ENCODE data around the gene MUC5AC. TPM values are rescaled to one million over a fixed set of nuclear protein-coding genes. Genes with fewer than 3 reads are reported as not detected.
"Not testable (repeated sequence)": the region's sequence is repeated elsewhere in the genome, so short reads cannot be mapped to it uniquely, and the experiment has no call there.

The MUC5AC gene
- total and polyA plus RNA-seq, 7 experiments from 2014 or later, result not detected

DNA sequence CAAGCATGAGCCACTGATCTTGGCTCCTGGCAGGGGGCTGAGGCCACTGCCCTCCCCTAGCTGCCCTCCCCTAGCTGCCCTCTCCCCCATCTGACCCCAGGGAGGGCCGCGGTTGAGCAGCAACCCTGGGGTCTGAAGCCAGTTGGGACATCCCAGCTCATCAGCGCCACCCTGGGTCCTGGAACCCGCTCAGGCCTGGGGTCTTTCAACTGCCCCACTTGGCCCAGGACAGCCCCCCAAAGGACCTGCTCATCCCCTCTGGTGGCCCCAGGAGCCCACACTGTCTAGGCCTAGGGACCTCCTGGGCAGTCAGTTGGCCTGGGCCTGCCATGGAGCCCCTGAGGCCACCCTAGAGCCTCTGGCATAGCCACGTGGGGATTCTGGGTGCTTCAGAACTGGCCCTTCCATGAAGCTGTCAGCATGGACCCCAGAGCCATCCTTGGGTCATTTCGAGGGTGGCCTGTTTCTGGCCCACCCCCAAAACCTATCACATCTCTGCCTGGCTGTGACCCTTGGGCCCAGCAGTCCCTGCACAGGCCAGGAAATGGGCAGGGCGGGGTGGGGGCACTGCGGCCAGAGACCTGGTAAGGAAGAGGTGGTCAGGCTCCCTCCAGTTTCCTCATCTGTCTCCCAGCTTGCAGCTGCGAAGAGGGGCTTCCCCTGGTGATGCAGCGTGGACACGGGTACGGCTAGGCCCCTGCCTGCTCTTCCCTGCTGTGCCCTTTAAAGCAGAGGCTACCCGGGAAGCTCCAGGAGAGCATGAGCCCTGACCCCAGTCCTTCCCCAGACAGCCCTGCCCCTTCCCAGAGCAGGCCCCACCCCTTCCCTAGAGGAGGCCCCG is 45.2 kb upstream of the MUC5AC start:
- Histone ChIP-seq H3K4me3 (ENCODE audit: low read length) (no peak overlapping the region), H3K4me1 (ENCODE audit: control insufficient read depth in 2 of 2, insufficient read depth in 2 of 2, low read length in 2 of 2) (no peaks in the 10 kb centered on the region), H3K27me3 (ENCODE audit: control insufficient read depth in 2 of 2, insufficient read depth in 2 of 2, low read length in 2 of 2) (no peaks in the 10 kb centered on the region), H3K27ac (ENCODE audit: low read depth, low read length) (no peak overlapping the region), H3K9me3 (ENCODE audit: control insufficient read depth in 2 of 3, low read length in 3 of 3) (no peaks in the 10 kb centered on the region), H3K36me3 (ENCODE audit: control insufficient read depth in 2 of 3, insufficient read depth in 3 of 3, low read length in 3 of 3) (no peaks in the 10 kb centered on the region)
- H3K27ac Mint-ChIP-seq, result no peak overlapping the region
- ATAC-seq (no peak), DNase-seq (no peak)
- no peaks in the 10 kb centered on the region for H3K36me3 Mint-ChIP-seq
- no peaks in the 10 kb centered on the region for H3K27me3 Mint-ChIP-seq
- ChIA-PET CTCF (no interaction called here), POLR2A (no interaction called here)
- intact Hi-C loops (cut with micrococcal nuclease), result loop anchor here in 1 of 2 donors (10.0 kb wide), 1 partner anchor 402 kb away; no protein-coding TSS in a partner anchor
- H3K4me3 Mint-ChIP-seq, result no peak overlapping the region
- H3K4me1 Mint-ChIP-seq, result peaks cover 0 to 6% (median 0%) of the 10 kb centered on the region in 7 donors
- peaks cover 0 to 6% (median 0%) of the 10 kb centered on the region in 11 donors for H3K9me3 Mint-ChIP-seq

DNA sequence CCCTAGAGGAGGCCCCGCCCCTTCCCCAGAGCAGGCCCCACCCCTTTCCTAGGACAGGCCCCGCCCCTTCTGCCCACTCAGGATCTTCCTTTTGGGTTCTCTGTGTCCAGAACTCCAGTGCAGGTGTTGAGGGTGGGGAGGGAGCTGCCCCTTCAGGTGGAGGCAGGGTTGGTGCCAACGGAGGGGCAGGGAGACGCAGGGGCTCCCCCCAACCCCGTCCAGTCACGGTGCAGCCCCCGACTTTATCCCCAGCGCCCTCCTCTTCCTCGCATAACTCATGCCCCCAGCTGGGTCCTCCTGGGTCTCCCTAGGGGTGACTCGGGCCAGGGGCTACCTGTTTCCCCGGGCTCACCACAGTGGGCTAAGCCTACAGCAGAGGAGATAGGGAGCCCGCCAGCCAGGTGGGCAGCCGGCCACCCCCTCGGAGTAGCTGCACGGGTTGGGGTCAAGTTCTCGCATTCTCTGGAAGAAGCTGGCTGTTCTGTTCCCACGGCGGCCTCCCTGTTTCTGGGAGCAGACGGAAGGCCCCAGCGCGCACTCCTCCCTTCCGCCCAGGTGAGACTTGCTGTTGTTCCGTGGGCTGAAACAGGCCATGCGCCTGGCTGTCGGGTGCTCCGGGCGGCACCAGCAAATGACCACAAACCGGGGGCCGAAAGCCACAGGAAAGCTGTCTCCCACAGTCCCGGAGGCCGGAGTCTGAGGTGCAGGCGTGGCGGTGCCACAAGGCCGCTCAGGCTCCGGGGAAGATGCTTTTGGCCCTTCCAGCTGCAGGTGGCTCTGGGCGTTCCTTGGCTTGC is 44.1 kb upstream of the MUC5AC start:
- H3K27ac ChIP-seq (ENCODE audit: low read depth, low read length), result no peak overlapping the region
- H3K9me3 ChIP-seq (ENCODE audit: control insufficient read depth in 2 of 3, low read length in 3 of 3), result no peaks in the 10 kb centered on the region
- CTCF ChIA-PET, result interaction anchor here (0.8 kb wide), 1 partner anchor 461 kb away, joined by 4 read pairs; no protein-coding TSS in a partner anchor
- POLR2A ChIA-PET, result no interaction called here
- H3K27me3 Mint-ChIP-seq, result no peaks in the 10 kb centered on the region
- H3K4me3 Mint-ChIP-seq, result no peak overlapping the region
- H3K36me3 Mint-ChIP-seq, result no peaks in the 10 kb centered on the region
- H3K36me3 ChIP-seq (ENCODE audit: control insufficient read depth in 2 of 3, insufficient read depth in 3 of 3, low read length in 3 of 3), result no peaks in the 10 kb centered on the region
- DNase-seq (no peak), ATAC-seq (no peak)
- peaks cover 0 to 6% (median 0%) of the 10 kb centered on the region in 7 donors for H3K4me1 Mint-ChIP-seq
- intact Hi-C loops (cut with micrococcal nuclease), result loop anchor here (2.0 to 10.0 kb wide), 2 partner anchors 401 to 461 kb away; no protein-coding TSS in a partner anchor
- H3K9me3 Mint-ChIP-seq, result peaks cover 0 to 6% (median 0%) of the 10 kb centered on the region in 11 donors
- no peak overlapping the region for H3K4me3 ChIP-seq (ENCODE audit: low read length)
- no peaks in the 10 kb centered on the region for H3K4me1 ChIP-seq (ENCODE audit: control insufficient read depth in 2 of 2, insufficient read depth in 2 of 2, low read length in 2 of 2)
- no peaks in the 10 kb centered on the region for H3K27me3 ChIP-seq (ENCODE audit: control insufficient read depth in 2 of 2, insufficient read depth in 2 of 2, low read length in 2 of 2)
- no peak overlapping the region for H3K27ac Mint-ChIP-seq

DNA sequence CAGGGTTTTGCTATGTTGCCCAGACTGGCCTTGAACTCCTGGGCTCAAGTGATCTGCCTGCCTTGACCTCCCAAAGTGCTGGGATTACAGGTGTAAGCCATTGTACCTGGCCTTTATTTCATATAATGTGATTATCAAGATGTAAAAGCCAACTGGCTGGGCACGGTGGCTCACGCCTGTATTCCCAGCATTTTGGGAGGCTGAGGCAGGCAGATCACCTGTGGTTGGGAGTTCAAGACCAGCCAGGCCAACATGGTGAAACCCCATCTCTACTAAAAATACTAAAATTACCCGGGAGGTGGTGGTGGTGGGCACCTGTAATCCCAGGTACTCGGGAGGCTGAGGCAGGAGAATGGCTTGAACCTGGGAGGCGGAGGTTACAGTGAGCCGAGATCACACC is 42.5 kb upstream of the MUC5AC start:
- H3K36me3 Mint-ChIP-seq; H3K27me3 ChIP-seq (ENCODE audit: control insufficient read depth in 2 of 2, insufficient read depth in 2 of 2, low read length in 2 of 2); H3K27ac ChIP-seq (ENCODE audit: low read depth, low read length); POLR2A ChIA-PET; H3K27ac Mint-ChIP-seq; ATAC-seq; H3K4me3 Mint-ChIP-seq; H3K27me3 Mint-ChIP-seq; H3K36me3 ChIP-seq (ENCODE audit: control insufficient read depth in 2 of 3, insufficient read depth in 3 of 3, low read length in 3 of 3); H3K4me1 ChIP-seq (ENCODE audit: control insufficient read depth in 2 of 2, insufficient read depth in 2 of 2, low read length in 2 of 2); H3K9me3 Mint-ChIP-seq; H3K4me3 ChIP-seq (ENCODE audit: low read length); H3K9me3 ChIP-seq (ENCODE audit: control insufficient read depth in 2 of 3, low read length in 3 of 3); H3K4me1 Mint-ChIP-seq: not testable (repeated sequence)
- CTCF ChIA-PET, result interaction anchor here (1.2 kb wide), 1 partner anchor 98 kb away, joined by 3 read pairs; no protein-coding TSS in a partner anchor
- intact Hi-C loops (cut with micrococcal nuclease), result loop anchor here (2.0 to 10.0 kb wide), 2 partner anchors 400 to 460 kb away; no protein-coding TSS in a partner anchor
- DNase-seq, result peak in 1 of 9 donors; percentile 0

DNA sequence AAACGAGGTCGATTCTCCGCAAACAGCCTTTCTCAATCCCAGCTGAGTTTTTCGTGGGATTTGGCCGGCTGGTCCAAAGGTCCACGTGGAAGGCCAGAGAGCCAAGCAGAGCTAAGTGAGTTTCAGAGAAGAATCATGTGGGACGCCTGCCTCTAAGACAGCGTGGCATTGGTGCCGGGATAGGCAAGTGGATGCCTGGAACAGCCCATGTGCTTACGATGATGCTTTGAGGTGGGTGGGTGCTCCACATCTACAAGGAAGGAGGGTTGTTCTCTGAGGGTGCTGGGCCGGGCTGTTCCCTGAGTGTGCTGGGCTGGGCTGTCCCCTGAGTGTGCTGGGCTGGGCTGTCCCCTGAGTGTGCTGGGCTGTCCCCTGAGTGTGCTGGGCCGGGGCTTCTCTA is 41.6 kb upstream of the MUC5AC start:
- Mint-ChIP-seq H3K4me3 (no peak overlapping the region), H3K27ac (no peak overlapping the region), H3K36me3 (no peaks in the 10 kb centered on the region), H3K27me3 (no peaks in the 10 kb centered on the region), H3K9me3 (peaks cover 0 to 2% (median 0%) of the 10 kb centered on the region in 11 donors), H3K4me1 (peaks cover 0 to 6% (median 0%) of the 10 kb centered on the region in 7 donors)
- Histone ChIP-seq H3K36me3 (ENCODE audit: control insufficient read depth in 2 of 3, insufficient read depth in 3 of 3, low read length in 3 of 3) (no peaks in the 10 kb centered on the region), H3K27me3 (ENCODE audit: control insufficient read depth in 2 of 2, insufficient read depth in 2 of 2, low read length in 2 of 2) (no peaks in the 10 kb centered on the region), H3K4me3 (ENCODE audit: low read length) (no peak overlapping the region), H3K9me3 (ENCODE audit: control insufficient read depth in 2 of 3, low read length in 3 of 3) (no peaks in the 10 kb centered on the region), H3K27ac (ENCODE audit: low read depth, low read length) (no peak overlapping the region), H3K4me1 (ENCODE audit: control insufficient read depth in 2 of 2, insufficient read depth in 2 of 2, low read length in 2 of 2) (no peaks in the 10 kb centered on the region)
- peak in 1 of 9 donors; percentile 11 for DNase-seq
- intact Hi-C loops (cut with micrococcal nuclease), result loop anchor here in 1 of 2 donors (10.0 kb wide), 1 partner anchor 399 kb away; no protein-coding TSS in a partner anchor
- ATAC-seq, result no peak
- CTCF ChIA-PET, result interaction anchor here (1.2 kb wide), 1 partner anchor 99 kb away, joined by 3 read pairs; no protein-coding TSS in a partner anchor
- POLR2A ChIA-PET, result no interaction called here

DNA sequence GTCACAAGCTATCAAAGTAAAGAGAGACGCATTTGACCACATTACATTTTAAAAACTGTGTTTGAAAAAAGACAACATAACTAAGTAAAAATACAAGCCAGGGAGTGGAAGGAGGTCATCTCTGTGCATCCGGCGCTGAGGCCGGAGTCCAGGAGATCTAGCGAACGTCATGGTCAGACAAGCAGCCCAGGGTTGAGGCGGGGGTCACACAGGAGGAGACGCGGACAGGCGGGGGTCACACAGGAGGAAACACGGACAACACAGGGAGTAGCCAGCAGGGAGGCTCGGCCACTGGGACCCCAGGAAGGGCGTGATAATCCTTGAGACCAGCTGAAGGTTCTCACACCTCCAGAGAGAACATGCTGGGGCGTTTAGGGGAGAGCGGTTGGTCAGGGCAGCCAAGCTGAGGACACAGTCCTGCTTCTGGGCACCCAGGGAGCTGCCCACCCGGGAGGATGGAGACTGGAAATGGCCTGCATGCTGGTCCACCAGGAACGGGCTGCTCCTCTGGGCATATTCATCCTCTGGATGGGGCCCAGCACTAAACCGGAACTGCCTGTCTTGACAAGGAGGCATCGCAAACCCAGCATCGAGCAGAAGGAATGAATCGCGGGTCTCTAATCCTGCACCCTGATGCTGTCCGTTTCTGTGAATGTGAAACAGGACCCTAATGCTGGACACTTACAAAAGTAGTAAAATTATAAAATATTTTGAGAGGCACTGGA is 40.9 kb upstream of the MUC5AC start:
- ChIA-PET CTCF (interaction anchor here (0.8 kb wide), 1 partner anchor 391 kb away, joined by 3 read pairs; no protein-coding TSS in a partner anchor), POLR2A (no interaction called here)
- intact Hi-C loops (cut with micrococcal nuclease), result loop anchor here in 1 of 2 donors (10.0 kb wide), 1 partner anchor 398 kb away; no protein-coding TSS in a partner anchor
- peaks cover 0 to 6% (median 0%) of the 10 kb centered on the region in 7 donors for H3K4me1 Mint-ChIP-seq
- H3K36me3 ChIP-seq (ENCODE audit: control insufficient read depth in 2 of 3, insufficient read depth in 3 of 3, low read length in 3 of 3), result no peaks in the 10 kb centered on the region
- no peaks in the 10 kb centered on the region for H3K27me3 ChIP-seq (ENCODE audit: control insufficient read depth in 2 of 2, insufficient read depth in 2 of 2, low read length in 2 of 2)
- no peaks in the 10 kb centered on the region for H3K4me1 ChIP-seq (ENCODE audit: control insufficient read depth in 2 of 2, insufficient read depth in 2 of 2, low read length in 2 of 2)
- no peaks in the 10 kb centered on the region for H3K36me3 Mint-ChIP-seq
- no peaks in the 10 kb centered on the region for H3K27me3 Mint-ChIP-seq
- no peaks in the 10 kb centered on the region for H3K9me3 Mint-ChIP-seq
- ATAC-seq, result no peak
- no peak overlapping the region for H3K4me3 Mint-ChIP-seq
- no peak overlapping the region for H3K27ac ChIP-seq (ENCODE audit: low read depth, low read length)
- H3K27ac Mint-ChIP-seq, result no peak overlapping the region
- DNase-seq, result peak in 1 of 9 donors; percentile 16
- H3K9me3 ChIP-seq (ENCODE audit: control insufficient read depth in 2 of 3, low read length in 3 of 3), result no peaks in the 10 kb centered on the region
- H3K4me3 ChIP-seq (ENCODE audit: low read length), result no peak overlapping the region

DNA sequence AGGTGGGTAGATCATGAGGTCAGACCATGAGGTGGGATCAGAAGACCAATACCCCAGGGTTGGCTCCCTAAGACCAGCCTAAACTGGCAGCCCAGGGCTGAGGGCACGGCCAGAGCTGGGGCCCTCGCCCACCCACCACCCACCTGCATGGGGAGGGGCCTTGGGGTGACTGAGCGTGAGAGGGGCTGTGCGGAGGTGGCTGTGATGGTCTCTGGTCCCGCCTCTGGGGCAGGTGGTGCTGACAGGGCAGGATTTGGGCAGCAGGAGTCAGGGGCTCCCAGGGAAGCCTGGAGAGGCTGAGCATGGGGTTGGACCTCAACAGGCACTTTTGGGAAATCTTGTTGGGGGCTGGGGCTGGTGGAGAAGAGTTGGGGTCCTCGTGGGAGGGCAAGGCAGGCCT is 39.8 kb upstream of the MUC5AC start:
- intact Hi-C loops (cut with micrococcal nuclease), result loop anchor here in 1 of 2 donors (10.0 kb wide), 1 partner anchor 397 kb away; no protein-coding TSS in a partner anchor
- ATAC-seq, result no peak
- Histone ChIP-seq H3K36me3 (ENCODE audit: control insufficient read depth in 2 of 3, insufficient read depth in 3 of 3, low read length in 3 of 3) (no peaks in the 10 kb centered on the region), H3K27ac (ENCODE audit: low read depth, low read length) (no peak overlapping the region), H3K9me3 (ENCODE audit: control insufficient read depth in 2 of 3, low read length in 3 of 3) (no peaks in the 10 kb centered on the region), H3K27me3 (ENCODE audit: control insufficient read depth in 2 of 2, insufficient read depth in 2 of 2, low read length in 2 of 2) (no peaks in the 10 kb centered on the region), H3K4me1 (ENCODE audit: control insufficient read depth in 2 of 2, insufficient read depth in 2 of 2, low read length in 2 of 2) (no peaks in the 10 kb centered on the region), H3K4me3 (ENCODE audit: low read length) (no peak overlapping the region)
- Mint-ChIP-seq H3K27ac (no peak overlapping the region), H3K9me3 (no peaks in the 10 kb centered on the region), H3K4me3 (no peak overlapping the region), H3K36me3 (no peaks in the 10 kb centered on the region), H3K27me3 (peaks cover 0 to 6% (median 0%) of the 10 kb centered on the region in 5 donors), H3K4me1 (peaks cover 0 to 6% (median 0%) of the 10 kb centered on the region in 7 donors)
- ChIA-PET POLR2A (no interaction called here), CTCF (interaction anchor here (0.6 to 0.8 kb wide), 2 partner anchors 390 to 870 kb away, joined by 3 read pairs; no protein-coding TSS in a partner anchor)
- DNase-seq, result no peak

All from naive thymus-derived CD4-positive, alpha-beta T cell (primary cell).